IPS-11a (cell line): ENCODE measurements around the gene MICU1.
"Not testable (repeated sequence)": the region's sequence is repeated elsewhere in the genome, so short reads cannot be mapped to it uniquely, and the experiment has no call there.

Experiments used
- H3K4me3 ChIP-seq: one replicate; pipeline ENCODE4 v1.5.1; 2013; ENCODE audit warnings: low read depth, low read length, control low read depth

MICU1 gene

GRCh38 chr10:72564596-72564995, 61.3 kb downstream of the MICU1 start:
- no peak overlapping the region for H3K4me3 ChIP-seq

- H3K4me3 ChIP-seq, result no peak overlapping the region
Measured at GRCh38 chr10:72563327-72563932, 62.4 kb downstream of the MICU1 start.

- H3K4me3 ChIP-seq, result no peak overlapping the region
Measured at GRCh38 chr10:72561745-72562166, 64.1 kb downstream of the MICU1 start.

GRCh38 chr10:72557362-72557761, 68.5 kb downstream of the MICU1 start:
- H3K4me3 ChIP-seq, result no peak overlapping the region

GRCh38 chr10:72552857-72553256, 73.0 kb downstream of the MICU1 start:
- H3K4me3 ChIP-seq, result no peak overlapping the region

- H3K4me3 ChIP-seq, result no peak overlapping the region
Measured at GRCh38 chr10:72550239-72550638, 75.6 kb downstream of the MICU1 start.

- H3K4me3 ChIP-seq, result no peak overlapping the region
Measured at GRCh38 chr10:72545546-72545945, 80.3 kb downstream of the MICU1 start.

- not testable (repeated sequence) for H3K4me3 ChIP-seq
Measured at GRCh38 chr10:72543855-72544254, 82.0 kb downstream of the MICU1 start.

GRCh38 chr10:72542396-72542815, 83.5 kb downstream of the MICU1 start:
- no peak overlapping the region for H3K4me3 ChIP-seq

- H3K4me3 ChIP-seq, result no peak overlapping the region
Measured at GRCh38 chr10:72541337-72541736, 84.5 kb downstream of the MICU1 start.

- no peak overlapping the region for H3K4me3 ChIP-seq
Measured at GRCh38 chr10:72540193-72540807, 85.6 kb downstream of the MICU1 start.

- H3K4me3 ChIP-seq, result no peak overlapping the region
Measured at GRCh38 chr10:72539137-72539536, 86.7 kb downstream of the MICU1 start.

GRCh38 chr10:72525689-72526088, 100.2 kb downstream of the MICU1 start:
- H3K4me3 ChIP-seq, result no peak overlapping the region

GRCh38 chr10:72525277-72525676, 100.6 kb downstream of the MICU1 start:
- no peak overlapping the region for H3K4me3 ChIP-seq

GRCh38 chr10:72524489-72524888, 101.4 kb downstream of the MICU1 start:
- no peak overlapping the region for H3K4me3 ChIP-seq

GRCh38 chr10:72523932-72524396, 101.9 kb downstream of the MICU1 start:
- no peak overlapping the region for H3K4me3 ChIP-seq

- H3K4me3 ChIP-seq, result no peak overlapping the region
Measured at GRCh38 chr10:72523062-72523461, 102.8 kb downstream of the MICU1 start.

GRCh38 chr10:72517244-72517643, 108.6 kb downstream of the MICU1 start:
- H3K4me3 ChIP-seq, result no peak overlapping the region

GRCh38 chr10:72515455-72515854, 110.4 kb downstream of the MICU1 start:
- H3K4me3 ChIP-seq, result no peak overlapping the region

- H3K4me3 ChIP-seq, result no peak overlapping the region
Measured at GRCh38 chr10:72513910-72514309, 112.0 kb downstream of the MICU1 start.

GRCh38 chr10:72511459-72511858, 114.4 kb downstream of the MICU1 start:
- H3K4me3 ChIP-seq, result no peak overlapping the region

GRCh38 chr10:72509941-72510340, 115.9 kb downstream of the MICU1 start:
- no peak overlapping the region for H3K4me3 ChIP-seq
